ENCODE data around the gene MACROD1.

GRCh38 chr11:64074239-64074638, 91.7 kb downstream of the MACROD1 start:
- TF ChIP-seq, protein P1, sequence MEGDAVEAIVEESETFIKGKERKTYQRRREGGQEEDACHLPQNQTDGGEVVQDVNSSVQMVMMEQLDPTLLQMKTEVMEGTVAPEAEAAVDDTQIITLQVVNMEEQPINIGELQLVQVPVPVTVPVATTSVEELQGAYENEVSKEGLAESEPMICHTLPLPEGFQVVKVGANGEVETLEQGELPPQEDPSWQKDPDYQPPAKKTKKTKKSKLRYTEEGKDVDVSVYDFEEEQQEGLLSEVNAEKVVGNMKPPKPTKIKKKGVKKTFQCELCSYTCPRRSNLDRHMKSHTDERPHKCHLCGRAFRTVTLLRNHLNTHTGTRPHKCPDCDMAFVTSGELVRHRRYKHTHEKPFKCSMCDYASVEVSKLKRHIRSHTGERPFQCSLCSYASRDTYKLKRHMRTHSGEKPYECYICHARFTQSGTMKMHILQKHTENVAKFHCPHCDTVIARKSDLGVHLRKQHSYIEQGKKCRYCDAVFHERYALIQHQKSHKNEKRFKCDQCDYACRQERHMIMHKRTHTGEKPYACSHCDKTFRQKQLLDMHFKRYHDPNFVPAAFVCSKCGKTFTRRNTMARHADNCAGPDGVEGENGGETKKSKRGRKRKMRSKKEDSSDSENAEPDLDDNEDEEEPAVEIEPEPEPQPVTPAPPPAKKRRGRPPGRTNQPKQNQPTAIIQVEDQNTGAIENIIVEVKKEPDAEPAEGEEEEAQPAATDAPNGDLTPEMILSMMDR (IDR thresholded peaks at IDR 0.05): no peak
- TF ChIP-seq POLR2A (IDR thresholded peaks at IDR 0.05) (no peak), EP300 (IDR thresholded peaks at IDR 0.05) (no peak)
